Muscle of leg (tissue), 16 donors: ENCODE data around the gene KARS1. TPM values are rescaled to one million over a fixed set of nuclear protein-coding genes. Genes with fewer than 3 reads are reported as not detected.

Source experiments
- DNase-seq: peaks from one replicate; pipeline ENCODE4 v3.0.0; 2013
- H3K27ac ChIP-seq: one replicate; pipeline ENCODE4 v1.5.1; 2013; ENCODE audit warnings: mild to moderate bottlenecking, low read length, control low read depth
- H3K27me3 ChIP-seq: one replicate; pipeline ENCODE4 v1.6.1; 2013; ENCODE audit warnings: low read length; ENCODE audit not compliant: control insufficient read depth, insufficient read depth
- H3K36me3 ChIP-seq: one replicate; pipeline ENCODE4 v1.6.1; 2013; ENCODE audit warnings: low read length; ENCODE audit not compliant: control insufficient read depth, insufficient read depth
- H3K4me1 ChIP-seq: one replicate; pipeline ENCODE4 v1.6.1; 2013; ENCODE audit warnings: low read length; ENCODE audit not compliant: control insufficient read depth, insufficient read depth
- H3K4me3 ChIP-seq: one replicate; pipeline ENCODE4 v1.5.1; 2013; ENCODE audit warnings: low read length, control low read depth
- H3K9me3 ChIP-seq: replicated peaks from 2 replicates; pipeline ENCODE4 v1.6.1; 2013; ENCODE audit warnings: low read depth, low read length; ENCODE audit not compliant: control insufficient read depth
- WGBS: methylation state at CpG from one replicate; pipeline ENCODE4 v1.1.5; 2013; ENCODE audit warnings: missing lambda C conversion rate; ENCODE audit not compliant: insufficient coverage; 5-methylcytosine and 5-hydroxymethylcytosine counted together
- long read RNA-seq, 11 donors: transcript quantifications; one replicate each; lab custom pipeline, GENCODE V29; 2026
- polyA plus RNA-seq, 8 donors: library from polyadenylated mRNA; unstranded; fragments of 120-200 nt; gene quantifications; one replicate each; pipeline versions ENCODE4 v1.2.1 to v1.2.3, GENCODE V29; 2013; ENCODE audit warnings: inconsistent platforms in 1 of 8, low replicate concordance in 1 of 8; ENCODE audit not compliant: insufficient read length in 8 of 8, insufficient read depth in 1 of 8
- total RNA-seq: library from RNA; stranded (reverse); fragments of 120-200 nt; gene quantifications from one replicate; pipeline ENCODE4 v1.2.4, GENCODE V29; 2013

The KARS1 gene
- total RNA-seq: 118 TPM
- polyA plus RNA-seq: 100 to 1,000 TPM; 112 to 127 (median 115) TPM
- long read RNA-seq, donor 1, transcript KARS-201 (14 exons, 2,005 nt): major isoform, 7 of 18 reads
- long read RNA-seq, donor 1, partial matches to known transcripts: 5 of 18 reads
- long read RNA-seq, donor 1, other reads (novel, unspliced or antisense): 0 of 18 reads
- long read RNA-seq, donor 2, partial matches to known transcripts: 7 of 9 reads
- long read RNA-seq, donor 2, other reads (novel, unspliced or antisense): 0 of 9 reads
- long read RNA-seq, donor 3, transcript KARS-201 (14 exons, 2,005 nt): major isoform, 8 of 13 reads
- long read RNA-seq, donor 3, partial matches to known transcripts: 0 of 13 reads
- long read RNA-seq, donor 3, other reads (novel, unspliced or antisense): 0 of 13 reads
- long read RNA-seq, donor 4, transcript KARS-201 (14 exons, 2,005 nt): major isoform, 12 of 95 reads
- long read RNA-seq, donor 4, partial matches to known transcripts: 38 of 95 reads
- long read RNA-seq, donor 4, other reads (novel, unspliced or antisense): 40 of 95 reads
- long read RNA-seq, donor 5, transcript KARS-211 (2 exons, 589 nt): minor isoform, 10 of 79 reads
- long read RNA-seq, donor 5, transcript KARS-201 (14 exons, 2,005 nt): major isoform, 48 of 79 reads
- long read RNA-seq, donor 5, partial matches to known transcripts: 18 of 79 reads
- long read RNA-seq, donor 5, other reads (novel, unspliced or antisense): 0 of 79 reads
- long read RNA-seq, donor 6, transcript KARS-202 (15 exons, 2,421 nt): minor isoform, 9 of 56 reads
- long read RNA-seq, donor 6, transcript KARS-211 (2 exons, 589 nt): minor isoform, 9 of 56 reads
- long read RNA-seq, donor 6, transcript KARS-201 (14 exons, 2,005 nt): major isoform, 31 of 56 reads
- long read RNA-seq, donor 6, partial matches to known transcripts: 5 of 56 reads
- long read RNA-seq, donor 6, other reads (novel, unspliced or antisense): 0 of 56 reads
- long read RNA-seq, donor 7, transcript KARS-201 (14 exons, 2,005 nt): major isoform, 18 of 354 reads
- long read RNA-seq, donor 7, transcript KARS-211 (2 exons, 589 nt): minor isoform, 16 of 354 reads
- long read RNA-seq, donor 7, partial matches to known transcripts: 195 of 354 reads
- long read RNA-seq, donor 7, other reads (novel, unspliced or antisense): 122 of 354 reads
- long read RNA-seq, donor 8, transcript KARS-202 (15 exons, 2,421 nt): minor isoform, 11 of 46 reads
- long read RNA-seq, donor 8, transcript KARS-211 (2 exons, 589 nt): minor isoform, 11 of 46 reads
- long read RNA-seq, donor 8, transcript KARS-201 (14 exons, 2,005 nt): major isoform, 24 of 46 reads
- long read RNA-seq, donor 8, partial matches to known transcripts: 0 of 46 reads
- long read RNA-seq, donor 8, other reads (novel, unspliced or antisense): 0 of 46 reads
- long read RNA-seq, donor 9, transcript KARS-211 (2 exons, 589 nt): minor isoform, 11 of 41 reads
- long read RNA-seq, donor 9, transcript KARS-202 (15 exons, 2,421 nt): minor isoform, 10 of 41 reads
- long read RNA-seq, donor 9, transcript KARS-201 (14 exons, 2,005 nt): major isoform, 15 of 41 reads
- long read RNA-seq, donor 9, partial matches to known transcripts: 5 of 41 reads
- long read RNA-seq, donor 9, other reads (novel, unspliced or antisense): 0 of 41 reads
- long read RNA-seq, donor 10, transcript KARS-202 (15 exons, 2,421 nt): minor isoform, 9 of 379 reads
- long read RNA-seq, donor 10, transcript KARS-201 (14 exons, 2,005 nt): major isoform, 31 of 379 reads
- long read RNA-seq, donor 10, transcript KARS-211 (2 exons, 589 nt): minor isoform, 18 of 379 reads
- long read RNA-seq, donor 10, partial matches to known transcripts: 214 of 379 reads
- long read RNA-seq, donor 10, other reads (novel, unspliced or antisense): 107 of 379 reads
- long read RNA-seq, donor 11, transcript KARS-201 (14 exons, 2,005 nt): major isoform, 13 of 35 reads
- long read RNA-seq, donor 11, transcript KARS-202 (15 exons, 2,421 nt): minor isoform, 8 of 35 reads
- long read RNA-seq, donor 11, transcript KARS-211 (2 exons, 589 nt): minor isoform, 6 of 35 reads
- long read RNA-seq, donor 11, partial matches to known transcripts: 6 of 35 reads
- long read RNA-seq, donor 11, other reads (novel, unspliced or antisense): 0 of 35 reads

DNA sequence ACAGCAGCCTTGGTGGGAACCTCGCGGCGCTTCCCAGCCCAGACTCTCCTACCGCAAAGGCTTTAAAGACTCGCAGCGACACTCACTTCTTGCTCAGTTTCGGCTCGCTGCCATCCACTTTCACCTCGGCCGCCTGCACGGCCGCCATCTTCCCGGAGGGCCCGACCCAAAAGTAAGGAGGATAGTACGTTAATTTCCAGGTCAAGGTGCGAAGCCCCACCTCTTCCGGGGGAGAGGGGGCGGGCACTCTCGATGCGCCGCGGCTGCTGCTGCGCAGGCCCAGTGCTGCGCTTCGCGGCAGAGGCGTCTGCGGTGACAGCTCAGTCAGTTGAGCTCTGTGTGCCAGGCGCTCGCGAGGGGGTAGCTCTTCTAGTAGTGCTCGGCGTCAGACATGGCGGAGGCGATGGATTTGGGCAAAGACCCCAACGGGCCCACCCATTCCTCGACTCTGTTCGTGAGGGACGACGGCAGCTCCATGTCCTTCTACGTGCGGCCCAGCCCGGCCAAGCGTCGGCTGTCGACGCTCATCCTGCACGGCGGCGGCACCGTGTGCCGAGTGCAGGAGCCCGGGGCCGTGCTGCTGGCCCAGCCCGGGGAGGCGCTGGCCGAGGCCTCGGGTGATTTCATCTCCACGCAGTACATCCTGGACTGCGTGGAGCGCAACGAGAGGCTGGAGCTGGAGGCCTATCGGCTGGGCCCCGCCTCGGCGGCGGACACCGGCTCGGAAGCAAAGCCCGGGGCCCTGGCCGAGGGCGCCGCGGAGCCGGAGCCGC is at the start of gene KARS1, which contains the start of gene TERF2IP:
TSS of gene KARS1 (minus strand) at position 174 of the 773 bp plus-strand sequence. CDS start at position 148, 26 bp downstream.
TSS of gene TERF2IP (plus strand) at position 282 of the 773 bp plus-strand sequence. CDS start at position 392, 110 bp downstream.
- DNase-seq: peak; percentile 98
- H3K27me3 ChIP-seq: no peaks in the 10 kb centered on the region
- peaks cover 21% of the 10 kb centered on the region for H3K36me3 ChIP-seq
- H3K4me1 ChIP-seq: peaks cover 19% of the 10 kb centered on the region
- under 1% methylated on average over 72 of the region's 76 CpGs for WGBS
- no peaks in the 10 kb centered on the region for H3K9me3 ChIP-seq
- H3K27ac ChIP-seq: peak within 1 kb of the TSS; percentile 99
- H3K4me3 ChIP-seq: peak within 1 kb of the TSS; percentile 74

DNA sequence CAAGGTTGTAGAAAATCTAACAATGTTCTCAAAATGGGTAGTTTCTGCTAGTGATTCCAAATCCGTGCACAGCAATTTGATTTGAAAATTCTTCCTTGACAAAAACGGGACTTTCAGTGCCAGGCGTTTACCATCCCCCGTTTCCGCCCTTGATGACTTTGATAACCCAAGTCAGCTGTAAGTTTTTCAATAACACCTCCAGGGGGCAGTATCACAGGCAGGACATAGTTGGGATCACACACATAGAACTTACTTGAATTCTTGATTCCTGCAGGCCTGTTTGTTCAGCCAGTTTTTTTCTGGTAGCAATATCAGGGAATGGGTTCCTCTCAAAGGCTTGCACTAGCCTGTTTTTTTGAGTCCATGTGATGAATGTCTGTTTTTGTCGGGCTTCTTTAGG is 48.2 kb upstream of the KARS1 start:
- Histone ChIP-seq H3K27me3 (no peaks in the 10 kb centered on the region), H3K9me3 (no peaks in the 10 kb centered on the region), H3K36me3 (no peaks in the 10 kb centered on the region), H3K4me1 (no peaks in the 10 kb centered on the region), H3K4me3 (no peak overlapping the region), H3K27ac (no peak overlapping the region)
- DNase-seq: no peak
- WGBS: 90% methylated on average over 4 of the region's 6 CpGs

DNA sequence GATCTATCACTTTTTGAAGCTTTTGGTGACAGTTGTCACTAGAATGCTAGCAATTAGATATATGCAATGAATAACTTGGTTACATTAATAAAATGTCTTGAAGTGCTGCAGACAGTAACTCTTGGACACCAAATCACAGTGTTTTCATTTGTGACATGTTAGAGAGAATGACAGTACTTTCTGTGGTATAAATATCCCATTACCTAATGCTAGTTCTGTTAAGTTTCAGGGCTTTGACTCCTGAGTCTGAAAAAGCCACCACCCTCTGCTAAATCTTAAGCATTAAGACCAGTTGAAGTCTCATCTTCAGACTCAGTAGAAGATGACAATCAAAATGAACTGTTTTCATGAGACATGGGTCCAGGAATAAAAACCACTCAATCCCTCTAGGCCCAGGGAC is 39.9 kb upstream of the KARS1 start:
- no peak for DNase-seq

DNA sequence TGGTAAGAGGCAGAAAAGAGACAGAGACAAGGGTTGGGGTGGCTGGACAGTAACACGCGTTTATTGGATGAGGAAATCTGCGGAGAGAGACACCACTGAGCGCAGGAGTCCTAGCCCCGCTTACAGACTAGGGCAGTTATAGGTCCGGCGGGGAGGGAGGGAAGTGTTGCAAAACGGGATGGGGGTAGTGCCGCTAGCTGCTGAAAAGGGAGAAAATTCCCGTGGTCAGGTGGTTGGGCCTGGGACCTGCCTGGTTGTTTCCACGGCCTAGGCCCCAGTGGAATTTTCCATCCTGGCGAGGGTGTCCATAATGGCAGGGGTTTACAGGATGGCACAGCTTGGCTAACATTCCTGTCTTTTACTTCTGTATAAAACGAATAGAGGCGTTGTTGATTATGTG is 34.8 kb upstream of the KARS1 start:
- Histone ChIP-seq H3K4me1 (no peaks in the 10 kb centered on the region), H3K9me3 (peaks cover 3% of the 10 kb centered on the region), H3K27ac (no peak overlapping the region), H3K4me3 (no peak overlapping the region), H3K36me3 (no peaks in the 10 kb centered on the region), H3K27me3 (no peaks in the 10 kb centered on the region)
- 94% methylated on average over 14 of the region's 14 CpGs for WGBS
- DNase-seq: no peak

More for the DNA sequence above, 39.9 kb upstream of the KARS1 start:
- H3K27ac ChIP-seq: no peak overlapping the region
- H3K9me3 ChIP-seq: peaks cover 3% of the 10 kb centered on the region
- no peaks in the 10 kb centered on the region for H3K27me3 ChIP-seq
- no peaks in the 10 kb centered on the region for H3K4me1 ChIP-seq
- no peaks in the 10 kb centered on the region for H3K36me3 ChIP-seq
- no peak overlapping the region for H3K4me3 ChIP-seq

DNA sequence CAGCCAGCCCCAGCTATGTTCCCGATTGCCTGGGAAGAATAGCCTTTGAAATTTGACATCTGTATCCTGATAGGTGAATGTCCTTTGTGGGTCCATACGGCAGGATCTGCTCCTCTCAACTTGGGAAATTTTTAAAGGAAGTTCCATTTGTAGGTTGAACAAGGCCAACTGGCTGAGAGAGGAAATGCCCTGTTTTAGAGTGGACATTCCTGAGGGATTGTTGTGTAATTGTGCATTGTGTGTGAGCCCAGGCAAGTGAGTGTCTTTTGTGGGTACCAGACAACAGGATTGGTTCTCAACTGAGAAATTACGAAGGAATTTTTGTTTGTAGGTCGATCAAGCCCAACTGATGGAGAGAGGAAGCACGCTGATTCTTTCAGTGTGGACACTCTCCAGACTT is 31.9 kb upstream of the KARS1 start:
- Histone ChIP-seq H3K36me3 (no peaks in the 10 kb centered on the region), H3K27me3 (no peaks in the 10 kb centered on the region), H3K4me1 (no peaks in the 10 kb centered on the region), H3K27ac (no peak overlapping the region), H3K9me3 (peaks cover 2% of the 10 kb centered on the region), H3K4me3 (no peak overlapping the region)
- DNase-seq: no peak
- 81% methylated on average over 3 of the region's 5 CpGs for WGBS

DNA sequence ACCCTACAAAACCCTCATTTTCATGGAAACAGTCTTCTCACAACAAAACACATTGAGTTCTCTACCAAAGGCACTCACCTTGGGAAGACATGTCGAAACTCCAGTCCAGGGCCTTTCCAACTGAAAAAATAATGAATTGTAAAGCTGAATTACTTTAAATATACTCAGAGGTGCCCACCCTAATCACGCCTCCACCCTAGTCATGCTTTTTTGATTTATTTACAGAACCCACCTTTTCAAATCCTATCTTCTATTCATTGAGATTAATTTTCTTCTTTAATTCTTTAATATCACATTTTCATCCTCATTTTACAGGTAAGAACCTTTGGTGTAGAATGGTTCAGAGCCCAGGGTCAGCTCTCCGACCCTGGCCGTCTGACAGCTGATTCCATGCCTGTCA is 29.4 kb upstream of the KARS1 start, which contains the start of gene CPHXL2:
TSS of gene CPHXL2 (minus strand) at position 101 of the 400 bp plus-strand sequence. CDS start at position 91, 10 bp downstream.
- Histone ChIP-seq H3K4me1 (no peaks in the 10 kb centered on the region), H3K27me3 (no peaks in the 10 kb centered on the region), H3K27ac (no peak within 1 kb of the TSS), H3K36me3 (no peaks in the 10 kb centered on the region), H3K4me3 (no peak within 1 kb of the TSS), H3K9me3 (no peaks in the 10 kb centered on the region)
- WGBS: 74% methylated on average over 2 of the region's 4 CpGs
- no peak for DNase-seq

DNA sequence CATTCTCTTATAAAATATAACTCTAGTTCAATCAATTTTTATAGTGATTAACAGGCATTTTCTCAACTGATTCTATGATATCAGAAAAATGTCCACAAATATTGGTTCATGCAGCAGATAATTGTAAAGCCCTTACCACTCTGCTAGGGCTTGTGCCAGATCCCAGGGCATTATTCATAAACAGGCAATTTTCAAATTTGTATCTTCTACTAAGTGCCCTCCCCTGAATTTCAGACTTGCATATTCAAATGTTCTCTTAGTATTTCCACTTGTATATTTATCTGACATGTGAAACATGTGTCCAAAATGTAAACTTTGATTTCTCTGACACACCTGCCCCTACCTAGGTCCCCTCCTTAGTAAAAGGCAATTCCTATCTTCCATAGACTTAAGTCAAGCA is 20.0 kb upstream of the KARS1 start:
- DNase-seq: no peak
- no peak overlapping the region for H3K27ac ChIP-seq
- H3K4me3 ChIP-seq: no peak overlapping the region

DNA sequence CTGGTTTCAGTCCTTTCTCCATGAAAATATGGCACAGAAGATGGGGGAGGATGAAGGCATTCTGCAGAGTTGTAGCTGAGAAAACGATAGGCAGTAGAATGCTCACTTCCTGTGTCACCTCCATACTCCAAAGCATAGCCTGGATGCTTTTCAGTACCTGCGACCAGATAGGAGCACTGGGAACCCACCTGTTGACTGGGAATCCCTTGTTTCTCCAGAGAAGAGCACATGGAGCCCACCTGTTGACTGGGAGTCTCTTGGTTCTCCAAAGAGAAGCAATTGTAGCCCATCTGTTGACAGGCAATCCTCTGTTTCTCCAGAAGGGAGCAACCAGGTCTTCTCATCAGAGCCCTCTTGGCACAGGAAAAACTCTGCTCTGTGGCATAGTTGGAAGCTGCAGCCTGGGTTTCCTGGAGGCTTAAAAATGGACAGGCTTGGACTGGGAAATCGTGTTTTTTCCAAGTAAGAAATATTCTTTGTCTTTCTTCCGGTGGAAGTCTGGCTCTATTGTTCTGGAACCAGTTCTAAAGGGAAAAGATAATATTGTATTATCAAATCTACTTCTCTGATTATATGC is 13.3 kb upstream of the KARS1 start:
- no peaks in the 10 kb centered on the region for H3K27me3 ChIP-seq
- no peak overlapping the region for H3K4me3 ChIP-seq
- peaks cover 5% of the 10 kb centered on the region for H3K4me1 ChIP-seq
- 71% methylated on average over 3 of the region's 4 CpGs for WGBS
- H3K9me3 ChIP-seq: no peaks in the 10 kb centered on the region
- DNase-seq: no peak
- peaks cover 33% of the 10 kb centered on the region for H3K36me3 ChIP-seq
- no peak overlapping the region for H3K27ac ChIP-seq

More for the DNA sequence above, 20.0 kb upstream of the KARS1 start:
- Histone ChIP-seq H3K9me3 (no peaks in the 10 kb centered on the region), H3K4me1 (no peaks in the 10 kb centered on the region), H3K36me3 (no peaks in the 10 kb centered on the region), H3K27me3 (no peaks in the 10 kb centered on the region)
